D721Med (cell line): ENCODE results near the gene CMBL.
"Not testable (repeated sequence)": the region's sequence is repeated elsewhere in the genome, so short reads cannot be mapped to it uniquely, and the experiment has no call there.

Source experiments
- DNase-seq: peaks from one replicate; pipeline ENCODE4 v3.0.0; 2011; ENCODE audit warnings: low spot score; ENCODE audit not compliant: insufficient read length
- FAIRE-seq: peaks from 2 replicates; lab custom pipeline; 2011; peaks lifted over from hg19 to GRCh38; lab: Jason Lieb, UNC
- CTCF ChIP-seq: IDR thresholded peaks from 2 replicates; pipeline ENCODE4 v1.5.1; 2012; ENCODE audit warnings: mild to moderate bottlenecking, control low read depth; ENCODE audit not compliant: insufficient read depth; ENCODE audit errors: missing control alignments

Gene CMBL

GRCh38 chr5:10315824-10316509, 8.3 kb upstream of the CMBL start:
- DNase-seq (no peak), FAIRE-seq (no peak)
- no peak for TF ChIP-seq CTCF

- no peak for DNase-seq
- no peak for TF ChIP-seq CTCF
- FAIRE-seq = no peak
Observed at GRCh38 chr5:10315201-10315600, 7.5 kb upstream of the CMBL start.

- FAIRE-seq (no peak), DNase-seq (no peak)
- no peak for TF ChIP-seq CTCF
Observed at GRCh38 chr5:10311595-10312425, 4.1 kb upstream of the CMBL start.

GRCh38 chr5:10310835-10311570, 3.3 kb upstream of the CMBL start:
- DNase-seq, FAIRE-seq: not testable (repeated sequence)

- no peak for FAIRE-seq
- DNase-seq = no peak
Observed at GRCh38 chr5:10310066-10310779, 2.5 kb upstream of the CMBL start.

GRCh38 chr5:10308844-10309243, 1.1 kb upstream of the CMBL start:
- TF ChIP-seq CTCF = no peak
- FAIRE-seq (no peak), DNase-seq (no peak)

More at GRCh38 chr5:10310066-10310779, 2.5 kb upstream of the CMBL start:
- no peak for TF ChIP-seq CTCF

GRCh38 chr5:10306806-10307205, 896 bp downstream of the CMBL start:
- FAIRE-seq (no peak), DNase-seq (no peak)
- no peak for TF ChIP-seq CTCF
